NCI-H526 treated with DMSO at 0.1 percent for 48 hours (cell line): ENCODE results near the gene RABGAP1.

ENCODE experiments used
- DNase-seq: peaks from one replicate; lab custom pipeline; 2025; lab: John Stamatoyannopoulos, UW

Gene RABGAP1

DNA sequence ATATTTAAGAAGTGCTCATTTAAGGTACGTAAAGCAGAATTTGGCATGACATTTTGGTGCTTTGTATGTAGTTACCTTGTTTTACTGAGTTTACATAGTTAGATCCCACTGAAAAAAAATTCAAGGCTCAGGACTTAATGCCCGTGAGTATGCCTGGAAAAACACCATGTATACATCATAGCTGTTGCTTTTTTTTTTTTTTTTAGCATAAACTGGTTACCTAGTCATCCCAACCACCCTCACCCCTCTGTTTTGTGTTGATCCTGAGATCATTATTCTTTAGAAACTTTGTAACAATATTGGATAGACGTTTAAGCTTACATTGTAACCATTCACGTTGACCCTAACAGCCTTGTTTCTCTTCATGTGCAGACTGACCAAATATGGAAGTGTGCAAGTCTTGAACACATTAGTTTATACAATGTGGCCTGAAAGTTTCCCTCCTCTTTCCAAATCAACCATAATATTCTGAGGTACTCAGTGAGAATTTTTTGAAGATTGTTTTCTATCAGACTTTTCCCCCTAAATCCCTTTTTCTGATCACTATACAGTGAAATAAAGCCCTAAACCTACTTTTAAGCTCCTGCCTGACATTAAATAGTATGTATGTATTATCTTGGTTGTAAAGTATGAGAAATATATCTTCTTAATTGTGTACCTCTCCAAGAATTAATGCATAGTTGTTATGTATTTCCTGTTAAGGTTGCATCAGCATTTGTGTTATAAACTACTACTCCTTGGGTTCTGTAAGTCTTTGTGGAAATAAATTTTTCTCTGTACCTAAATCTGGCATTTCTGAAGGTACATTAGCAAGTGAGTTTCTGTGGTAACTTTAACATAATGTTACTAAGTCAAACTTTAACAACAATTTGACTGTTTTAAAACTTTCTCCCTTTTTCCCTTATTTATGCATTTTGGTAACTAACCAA, 4.4 kb downstream of the RABGAP1 start:
- DNase-seq, result no peak

DNA sequence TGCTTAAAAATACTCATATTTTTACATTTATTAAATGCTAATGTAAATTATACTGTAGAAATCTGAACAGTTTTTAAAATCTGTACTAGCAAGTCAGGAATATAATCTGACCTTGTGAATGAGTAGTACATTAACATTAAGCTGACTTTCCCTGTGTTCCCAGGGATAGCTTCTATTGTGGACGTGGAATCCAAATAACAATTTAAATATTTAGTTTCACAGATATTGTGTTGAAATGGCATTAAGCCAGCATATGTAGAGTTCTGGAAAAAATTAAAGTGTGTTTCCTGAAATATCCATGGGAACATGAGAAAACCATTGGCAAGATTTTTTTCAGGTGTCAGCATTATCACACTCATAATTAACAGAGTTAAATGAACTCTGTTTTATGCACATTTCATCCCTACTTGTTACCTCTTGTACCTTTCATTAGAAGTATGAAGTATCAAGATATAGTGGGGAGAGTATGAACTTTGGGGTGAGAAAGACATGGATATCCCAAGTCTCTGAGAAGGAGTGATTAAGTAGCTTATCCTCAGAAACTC, 5.7 kb downstream of the RABGAP1 start:
- no peak for DNase-seq

DNA sequence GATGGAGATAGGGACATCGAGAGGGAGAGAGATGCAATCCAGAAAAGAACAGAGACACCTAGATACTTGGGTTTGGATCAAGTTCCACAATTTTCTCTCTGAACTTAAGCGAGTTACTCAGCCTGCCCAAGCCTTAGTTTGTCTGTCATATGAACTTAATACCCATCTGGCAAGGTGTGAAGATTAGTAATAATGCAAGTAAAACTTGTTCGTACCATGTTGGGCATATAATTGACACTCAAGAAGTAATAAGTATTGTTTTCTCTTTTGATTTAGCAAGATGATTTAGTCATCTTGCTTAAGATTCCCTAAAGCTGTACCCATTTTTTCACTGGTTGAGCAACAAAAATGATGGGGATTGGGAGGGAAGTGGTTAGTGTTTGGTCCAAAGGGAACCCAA, 7.5 kb downstream of the RABGAP1 start:
- DNase-seq, result no peak

DNA sequence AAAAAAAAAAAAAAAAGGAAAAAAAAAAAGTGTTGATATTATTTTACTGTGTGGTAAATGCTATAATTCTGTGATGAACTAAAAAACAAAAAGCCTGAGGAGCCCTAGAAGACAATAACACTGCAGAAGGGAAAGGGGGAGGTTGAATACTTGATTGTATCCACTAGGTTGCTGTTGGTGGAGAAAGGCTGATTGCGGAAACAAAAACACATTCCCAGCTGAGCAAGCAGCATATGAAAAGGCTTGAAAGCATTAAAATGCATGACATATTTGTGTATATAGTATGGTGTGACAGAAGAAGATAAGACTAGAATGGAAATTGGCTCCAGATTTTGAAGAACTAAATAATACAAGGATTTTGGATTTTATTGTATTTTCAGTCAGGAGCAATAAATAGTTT, 8.9 kb downstream of the RABGAP1 start:
- no peak for DNase-seq

DNA sequence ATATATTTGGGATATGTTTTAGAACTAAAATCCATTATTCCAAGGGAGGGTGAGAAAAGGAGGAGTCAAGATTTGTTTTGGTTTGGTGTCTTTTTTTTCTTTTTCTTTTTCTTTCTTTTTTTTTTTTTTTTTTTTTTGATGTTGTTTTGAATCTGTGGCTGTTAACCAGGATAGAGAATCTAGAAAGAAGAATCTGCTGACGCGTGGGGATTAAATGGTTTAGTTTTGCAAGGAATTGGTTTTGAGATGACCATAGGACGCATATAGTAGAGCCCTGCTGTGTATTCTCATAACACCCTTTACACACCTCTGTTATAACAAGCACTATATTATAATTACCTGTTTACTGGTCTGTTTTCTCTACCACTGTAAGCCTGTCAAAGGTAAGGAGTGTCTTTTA, 9.4 kb downstream of the RABGAP1 start:
- DNase-seq, result no peak

DNA sequence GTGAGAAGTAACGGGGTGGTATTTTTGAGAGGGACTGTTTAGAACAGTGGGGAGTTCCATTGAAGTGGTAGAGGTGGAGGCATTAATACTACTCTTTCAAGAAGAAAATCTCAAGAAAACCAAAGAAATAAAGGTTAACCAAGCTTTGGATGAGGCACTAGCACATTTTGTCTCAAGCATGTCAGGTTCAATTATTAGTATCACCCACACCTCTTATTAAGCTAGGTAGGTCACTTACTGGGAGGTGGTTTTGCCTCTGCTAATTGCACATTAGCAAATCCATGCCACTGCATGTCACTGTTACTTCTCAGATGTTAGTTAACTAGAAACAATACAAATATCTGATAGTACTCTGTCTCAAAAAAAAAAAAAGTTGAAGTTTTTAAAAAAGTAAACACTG, 10.2 kb downstream of the RABGAP1 start:
- no peak for DNase-seq

DNA sequence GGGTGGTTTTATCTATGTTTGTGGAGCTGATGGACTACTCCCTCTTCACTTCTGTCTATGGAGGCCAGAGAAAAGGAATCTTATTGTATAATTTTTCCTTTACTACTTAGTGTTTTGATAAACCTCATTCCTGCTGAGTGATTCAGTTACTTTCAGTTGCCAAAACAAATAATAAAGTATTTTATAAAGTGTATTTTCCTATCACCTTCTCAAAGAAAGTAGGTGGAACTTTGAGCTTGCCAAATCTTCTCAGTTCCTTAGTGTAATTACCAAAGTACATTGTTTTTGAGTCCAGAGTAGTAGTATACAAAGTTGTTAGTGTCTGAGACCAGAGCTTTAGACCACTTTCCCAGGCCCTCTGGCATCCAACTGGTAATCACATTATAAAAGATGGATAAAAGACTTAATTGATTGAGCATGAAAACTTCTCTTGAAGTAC, 13.5 kb downstream of the RABGAP1 start:
- DNase-seq, result no peak

DNA sequence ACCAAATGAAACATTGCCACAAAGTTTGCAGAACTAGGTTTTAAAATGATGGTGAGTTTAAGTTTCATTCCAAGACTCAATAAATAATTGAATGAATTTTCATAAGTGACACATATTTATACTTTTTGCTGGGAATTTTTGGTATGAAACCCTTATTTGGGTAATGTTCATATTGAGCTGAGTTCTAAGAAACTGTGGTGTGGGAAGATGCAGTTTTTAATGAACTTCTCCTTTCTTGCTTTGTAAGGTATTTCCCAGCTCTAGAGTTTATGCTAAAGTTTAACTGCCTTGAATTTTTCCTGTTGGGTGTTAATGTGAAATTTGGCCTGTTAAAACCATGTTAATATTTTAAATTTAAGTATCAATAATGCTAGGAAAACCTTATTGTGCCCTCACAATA, 15.1 kb downstream of the RABGAP1 start:
- no peak for DNase-seq

DNA sequence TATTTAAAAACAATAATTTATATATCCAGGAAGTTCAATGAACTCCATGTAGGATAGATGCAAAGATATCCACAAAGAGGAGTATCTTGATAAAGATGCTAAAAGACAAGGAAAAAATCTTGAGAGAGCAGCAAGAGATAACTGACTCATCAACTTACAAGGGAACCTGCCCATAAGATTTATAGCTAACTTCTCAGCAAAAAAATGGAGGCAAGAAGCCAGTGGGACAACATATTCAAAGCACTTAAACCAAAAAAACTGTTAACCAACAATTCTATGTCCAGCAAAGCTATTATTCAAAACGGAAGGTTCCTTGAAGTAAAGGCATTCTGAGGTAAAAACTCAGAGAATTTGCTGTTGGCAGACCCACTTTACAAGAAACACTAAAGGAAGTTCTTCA, 20.3 kb downstream of the RABGAP1 start:
- no peak for DNase-seq

DNA sequence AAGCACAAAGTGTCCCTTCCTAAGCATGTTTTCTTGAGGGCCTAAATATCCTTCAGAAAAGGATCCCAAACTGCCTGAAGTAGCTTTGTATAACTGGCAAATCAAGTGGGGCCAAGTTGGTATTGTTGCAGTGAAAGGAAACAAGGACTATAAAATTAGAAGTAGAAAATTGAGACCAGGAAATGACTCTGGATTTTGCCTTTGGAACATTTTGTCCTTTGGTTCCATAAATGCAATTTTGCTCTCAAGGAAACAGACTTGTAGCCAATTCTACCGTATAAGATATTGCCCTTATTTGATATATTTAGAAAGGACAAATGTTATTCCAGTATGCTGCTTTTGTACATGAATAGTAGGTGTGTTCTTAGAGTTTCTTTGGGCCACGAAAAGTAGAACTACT, 34.4 kb downstream of the RABGAP1 start:
- no peak for DNase-seq

DNA sequence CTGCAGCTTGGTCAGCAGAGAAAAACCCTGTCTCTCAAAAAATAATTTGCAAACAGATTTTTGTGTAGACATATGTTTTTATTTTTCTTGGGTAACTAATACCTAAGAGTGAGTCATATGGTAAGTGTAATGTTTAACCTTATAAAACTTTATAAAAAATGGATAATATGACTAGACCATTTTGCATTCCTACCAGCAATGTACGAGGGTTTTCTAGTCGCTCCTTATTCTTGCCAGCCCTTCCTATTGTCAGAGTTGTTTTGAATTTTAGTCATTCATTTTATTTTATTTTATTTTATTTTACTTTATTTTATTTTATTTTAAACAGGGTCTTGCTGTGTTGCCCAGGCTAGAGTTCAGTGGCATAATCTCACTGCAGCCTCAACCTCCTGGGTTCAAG, 37.8 kb downstream of the RABGAP1 start:
- no peak for DNase-seq

DNA sequence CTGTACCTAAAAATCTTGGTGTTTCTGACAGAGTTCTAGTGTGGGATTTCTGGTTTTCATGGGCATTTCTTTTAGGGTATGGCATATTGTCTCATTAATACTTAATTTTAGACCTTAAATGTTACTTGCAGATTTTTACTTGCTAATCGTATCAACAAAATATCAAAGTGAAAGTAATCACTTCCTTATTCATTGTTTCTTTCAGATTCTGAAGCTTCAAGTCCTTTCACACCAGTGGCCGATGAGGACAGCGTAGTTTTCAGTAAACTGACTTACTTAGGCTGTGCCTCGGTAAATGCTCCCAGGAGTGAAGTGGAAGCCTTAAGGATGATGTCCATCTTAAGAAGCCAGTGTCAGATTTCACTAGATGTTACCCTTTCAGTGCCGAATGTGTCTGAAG, 45.2 kb downstream of the RABGAP1 start:
- DNase-seq, result no peak

DNA sequence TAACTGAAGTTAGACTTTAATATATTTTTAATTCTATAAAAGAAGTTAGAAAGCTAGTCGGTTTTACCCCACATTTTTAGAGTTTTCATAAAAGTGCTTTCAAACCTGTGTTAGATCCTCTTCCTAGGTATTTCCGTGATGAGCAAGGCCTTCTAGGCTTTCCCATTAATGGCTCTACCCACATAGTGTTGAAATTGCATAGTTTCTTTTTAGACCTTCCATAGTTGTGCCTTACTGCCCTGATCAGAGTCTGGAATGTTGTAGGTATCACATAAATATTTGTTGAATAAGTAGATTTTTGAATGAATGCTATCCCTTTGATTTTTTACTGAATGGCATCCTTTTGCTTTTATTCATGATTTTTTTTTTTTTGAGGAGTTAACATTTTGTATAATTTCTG, 47.3 kb downstream of the RABGAP1 start:
- no peak for DNase-seq

DNA sequence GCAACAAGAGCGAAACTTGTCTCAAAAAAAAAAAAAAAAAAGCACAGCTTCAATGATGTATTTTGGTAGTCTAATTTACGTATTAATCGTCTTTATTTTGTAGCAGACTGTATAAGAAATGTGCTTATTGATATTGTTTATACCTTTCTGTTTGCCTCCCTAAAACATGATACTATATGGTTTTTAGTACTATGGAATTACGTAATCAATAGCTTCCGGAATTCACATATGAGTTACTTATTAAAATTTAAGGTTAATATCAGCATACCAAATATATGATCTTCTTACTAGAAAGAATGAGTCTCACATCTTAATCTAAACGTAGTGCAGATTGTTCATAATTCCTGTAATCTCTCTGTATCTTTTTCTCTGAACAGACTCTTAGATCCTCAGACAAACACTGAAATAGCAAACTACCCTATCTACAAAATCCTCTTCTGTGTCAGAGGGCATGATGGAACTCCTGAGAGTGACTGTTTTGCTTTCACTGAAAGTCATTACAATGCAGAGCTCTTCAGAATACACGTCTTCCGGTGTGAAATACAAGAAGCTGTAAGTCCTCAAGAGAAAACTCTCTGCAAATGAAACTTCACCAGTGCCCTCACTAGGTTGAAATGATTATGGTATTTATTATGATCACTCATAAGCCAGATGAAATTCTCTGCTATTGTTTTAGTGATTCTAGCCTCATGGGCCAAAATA, 48.3 kb downstream of the RABGAP1 start:
- DNase-seq, result no peak

DNA sequence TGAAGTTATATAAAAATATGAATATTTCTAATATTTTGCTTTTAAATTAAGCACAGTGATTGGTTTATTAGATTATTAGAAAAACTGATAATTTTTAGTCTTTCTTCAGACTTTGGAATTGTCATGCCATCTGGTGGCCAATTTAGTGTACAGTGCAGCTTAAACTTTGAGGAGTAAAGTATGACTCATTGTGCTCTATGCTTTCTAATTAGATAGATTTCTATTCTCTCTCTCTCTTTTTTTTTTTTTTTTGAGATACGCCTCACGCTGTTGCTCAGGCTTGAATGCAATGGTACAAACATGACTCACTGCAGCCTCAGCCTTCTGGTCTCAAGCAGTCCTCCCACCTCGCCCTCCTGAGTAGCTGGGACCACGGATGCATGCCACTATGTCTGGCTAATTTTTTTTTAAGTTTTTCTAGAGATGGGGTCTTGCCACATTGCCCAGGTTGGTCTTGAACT, 50.6 kb downstream of the RABGAP1 start:
- DNase-seq, result no peak

DNA sequence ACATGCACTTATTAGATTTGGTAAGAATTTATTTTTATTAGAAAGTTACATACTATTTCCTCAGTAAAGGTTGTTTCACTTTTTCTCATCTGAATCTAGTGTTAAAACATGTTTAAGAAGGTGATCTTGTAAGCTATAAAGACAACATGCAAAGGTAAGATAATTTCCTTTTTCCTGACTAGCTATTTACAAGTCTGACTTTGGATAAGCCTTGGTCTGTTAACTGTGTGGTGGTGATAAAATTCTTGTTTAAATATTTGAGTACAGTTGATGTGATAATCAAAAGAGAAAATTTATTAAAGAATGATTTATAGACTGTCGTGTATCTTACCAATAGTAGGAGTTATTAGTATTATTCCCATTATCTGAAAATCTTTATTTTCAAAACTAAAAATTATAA, 55.8 kb downstream of the RABGAP1 start:
- DNase-seq, result no peak

DNA sequence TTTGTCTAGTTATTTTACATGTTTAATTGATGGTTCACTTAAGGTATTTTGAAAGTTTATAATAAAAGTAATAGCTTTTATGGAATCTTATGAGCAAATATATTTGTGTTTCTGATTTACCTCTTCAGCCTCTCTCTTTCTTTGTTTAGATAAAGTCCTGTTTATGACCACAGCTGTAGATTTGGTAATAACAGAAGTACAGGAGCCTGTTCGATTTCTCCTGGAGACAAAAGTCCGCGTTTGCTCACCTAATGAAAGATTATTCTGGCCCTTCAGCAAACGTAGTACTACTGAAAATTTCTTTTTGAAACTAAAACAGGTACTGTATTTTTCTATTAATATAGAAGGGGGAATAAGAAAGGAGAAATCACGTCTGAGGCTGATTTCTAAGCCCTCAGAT, 57.6 kb downstream of the RABGAP1 start:
- DNase-seq, result no peak

DNA sequence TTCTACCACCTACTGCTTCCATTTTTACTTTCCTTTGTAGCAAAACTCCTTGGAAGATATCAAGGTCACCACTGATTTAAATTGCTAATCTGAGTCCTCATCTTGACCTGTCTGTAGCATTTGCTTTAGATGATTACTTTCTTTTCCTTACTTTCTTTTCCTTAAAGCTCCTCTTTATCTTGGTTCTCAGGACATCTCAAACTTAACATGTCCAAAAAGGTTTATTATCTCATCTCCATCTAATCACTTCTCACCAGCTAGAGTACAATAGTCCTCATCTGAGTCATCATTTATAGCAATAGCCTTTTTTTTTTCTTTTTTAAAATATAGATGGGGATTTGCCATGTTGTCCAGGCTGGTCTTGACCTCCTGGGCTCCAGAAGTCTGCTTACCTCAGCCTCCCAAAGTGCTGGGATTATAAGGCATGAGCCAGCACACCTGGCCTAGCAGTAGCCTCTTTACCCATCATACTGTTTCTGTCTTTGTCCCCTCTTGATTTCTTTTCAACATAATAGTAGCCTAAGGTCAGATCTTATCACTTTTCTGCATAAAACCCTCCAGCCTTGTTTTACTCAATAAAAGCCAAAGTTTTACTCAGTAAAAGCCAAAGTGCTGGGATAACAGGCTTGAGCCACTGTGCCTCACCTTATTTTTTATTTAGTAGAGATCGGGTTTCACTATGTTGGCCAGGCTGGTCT, 59.7 kb downstream of the RABGAP1 start:
- DNase-seq, result no peak

DNA sequence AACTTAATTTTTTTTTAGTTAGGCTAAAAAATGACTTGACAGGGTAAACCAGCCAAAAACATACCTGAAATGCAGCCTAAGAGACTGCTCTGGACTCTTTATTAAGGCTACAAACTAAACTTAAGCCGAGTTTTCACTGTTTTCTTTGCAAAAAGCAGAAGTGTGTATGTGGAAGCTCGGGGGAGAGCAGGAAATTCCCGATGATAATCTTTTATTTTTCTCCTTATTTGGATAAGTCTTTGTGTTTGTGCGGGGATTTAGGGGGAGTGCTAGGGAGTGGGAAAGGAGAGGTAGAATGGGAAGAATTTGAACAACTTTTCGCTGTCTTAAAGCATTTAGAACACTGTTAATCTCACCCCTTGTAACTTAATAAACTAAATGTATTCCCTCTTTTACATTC, 61.9 kb downstream of the RABGAP1 start:
- DNase-seq, result no peak

DNA sequence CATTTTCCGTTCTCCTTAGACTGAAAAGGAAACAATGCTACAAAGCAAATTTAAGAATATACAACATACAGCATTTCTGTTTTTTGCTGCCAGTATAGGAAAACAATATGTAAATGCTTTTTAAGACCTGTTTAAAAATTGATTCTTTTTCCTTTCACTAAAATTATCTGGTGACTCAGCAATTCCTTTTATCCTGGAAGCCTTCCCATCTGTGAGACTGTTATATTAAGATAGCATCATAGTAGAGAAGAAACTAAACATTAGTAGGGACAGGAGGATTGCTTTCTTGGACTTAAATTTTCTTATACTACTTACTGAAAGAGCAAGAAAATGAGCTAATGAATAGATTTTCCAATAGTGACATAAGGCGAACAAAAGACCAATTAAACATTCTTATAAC, 62.6 kb downstream of the RABGAP1 start:
- DNase-seq, result no peak

DNA sequence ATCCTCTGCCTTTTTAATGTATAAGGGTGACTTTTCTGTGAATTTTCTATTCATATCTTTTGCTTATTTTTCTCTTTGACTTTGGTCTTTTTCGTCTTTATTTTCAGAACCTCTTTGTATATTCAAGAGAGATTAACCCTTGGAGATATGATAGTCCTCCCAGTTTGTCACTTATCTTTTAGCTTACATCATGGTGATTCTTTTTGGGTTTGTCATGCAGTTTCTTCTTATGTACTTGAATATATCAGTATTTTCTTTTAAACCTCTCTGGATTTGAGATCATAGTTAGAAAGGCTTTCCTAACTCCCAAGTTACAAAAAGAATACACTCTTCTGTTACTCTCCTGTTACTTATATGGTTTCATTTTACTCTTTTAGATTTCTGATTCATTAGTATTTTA, 65.1 kb downstream of the RABGAP1 start:
- no peak for DNase-seq

DNA sequence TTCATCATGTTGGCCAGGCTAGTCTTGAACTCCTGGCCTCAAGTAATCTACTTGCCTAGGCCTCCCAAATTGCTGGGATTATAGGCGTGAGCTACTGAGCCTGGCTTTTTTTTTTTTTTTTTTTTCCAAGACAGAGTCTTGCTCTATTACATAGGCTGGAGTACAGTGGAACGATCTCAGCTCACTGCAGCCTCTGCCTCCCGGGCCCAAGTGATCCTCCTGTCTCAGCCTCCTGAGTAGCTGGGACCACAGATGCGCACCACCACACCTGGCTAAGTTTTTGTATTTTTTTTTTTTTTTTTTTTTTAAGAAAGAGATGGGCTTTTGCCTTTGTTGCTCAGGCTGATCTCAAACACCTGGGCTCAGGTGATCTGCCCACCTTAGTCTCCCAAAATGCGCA, 66.4 kb downstream of the RABGAP1 start:
- DNase-seq, result no peak

DNA sequence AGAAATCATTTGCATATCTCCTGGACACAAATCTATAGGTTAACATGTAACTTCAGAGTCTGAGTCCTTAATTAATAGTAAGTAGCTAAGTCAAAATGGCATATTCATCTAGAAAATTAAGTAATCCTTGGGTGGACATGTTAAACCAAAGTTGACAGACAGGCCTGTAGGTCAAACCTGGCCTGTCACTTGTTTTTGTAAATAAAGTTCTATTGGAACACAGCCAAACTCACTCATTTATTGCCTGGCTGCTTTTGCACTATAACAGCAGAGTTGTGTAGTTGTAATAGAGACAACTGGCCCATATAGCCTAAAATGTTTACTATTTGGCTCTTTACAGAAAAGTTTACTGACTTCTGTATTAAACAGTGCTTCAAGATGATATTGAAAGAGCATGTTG, 68.1 kb downstream of the RABGAP1 start:
- no peak for DNase-seq
